AG10803 (cell line): ENCODE results near the gene RBM8A.

Experiments used
- DNase-seq: peaks from one replicate; pipeline ENCODE4 v3.0.0; 2010; ENCODE audit warnings: low read depth
- H3K4me3 ChIP-seq: 2 replicates; pipeline ENCODE4 v1.5.1; 2011; ENCODE audit warnings: mild to moderate bottlenecking, low read length, control low read depth
- CTCF ChIP-seq: conservative IDR thresholded peaks from 2 replicates; pipeline ENCODE4 v1.5.1; 2011; ENCODE audit warnings: mild to moderate bottlenecking, low read length, control low read depth, inconsistent platforms

Gene RBM8A

DNA sequence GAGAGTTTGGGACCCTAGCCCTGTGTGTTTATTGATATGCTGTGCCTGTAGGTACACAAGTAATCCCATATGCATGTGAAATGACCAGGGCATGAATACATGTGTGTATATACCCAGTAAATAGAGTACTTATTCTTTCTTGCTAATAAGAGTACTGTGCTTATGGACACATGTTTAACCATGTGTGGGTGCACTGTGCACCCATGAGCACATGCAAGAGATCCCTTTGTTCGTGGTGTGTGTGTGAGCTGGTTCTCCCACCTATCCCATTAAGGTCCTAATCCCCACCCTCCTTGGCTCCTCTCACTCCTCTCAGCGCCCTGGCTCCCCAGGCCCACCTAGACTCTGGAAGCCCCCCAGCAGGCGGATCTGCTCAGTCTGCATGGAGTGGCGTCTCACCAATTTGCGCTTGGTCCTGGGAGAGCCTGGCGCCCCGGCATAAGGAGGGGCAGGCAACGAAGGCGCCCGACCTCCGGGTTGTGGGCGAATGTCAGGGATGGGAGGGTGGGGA lies 32.7 kb upstream of the RBM8A start:
- peak overlapping the region; percentile 73 for H3K4me3 ChIP-seq
- TF ChIP-seq CTCF: no peak

DNA sequence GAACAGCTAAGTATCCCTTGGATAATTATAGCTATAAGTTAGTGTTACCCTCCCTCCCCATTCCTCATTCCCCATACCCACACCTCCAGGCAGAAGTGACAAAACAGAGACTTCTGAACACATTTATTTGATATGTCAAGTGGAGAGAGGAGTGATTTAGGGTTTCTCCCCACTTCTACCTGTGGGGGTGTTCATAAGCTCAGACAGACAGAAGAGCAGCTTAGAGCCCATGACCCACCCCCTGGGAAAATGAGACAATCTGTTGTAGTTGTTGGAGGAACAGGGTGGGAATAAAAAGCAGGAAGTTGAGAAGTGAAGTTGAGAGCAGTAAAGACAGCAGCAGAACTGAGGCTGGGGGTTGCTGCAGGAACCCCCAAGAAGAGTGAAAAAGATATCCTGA lies 32.0 kb upstream of the RBM8A start:
- TF ChIP-seq CTCF: no peak
- no peak overlapping the region for H3K4me3 ChIP-seq

More for the DNA sequence above, 32.7 kb upstream of the RBM8A start:
- DNase-seq: no peak

DNA sequence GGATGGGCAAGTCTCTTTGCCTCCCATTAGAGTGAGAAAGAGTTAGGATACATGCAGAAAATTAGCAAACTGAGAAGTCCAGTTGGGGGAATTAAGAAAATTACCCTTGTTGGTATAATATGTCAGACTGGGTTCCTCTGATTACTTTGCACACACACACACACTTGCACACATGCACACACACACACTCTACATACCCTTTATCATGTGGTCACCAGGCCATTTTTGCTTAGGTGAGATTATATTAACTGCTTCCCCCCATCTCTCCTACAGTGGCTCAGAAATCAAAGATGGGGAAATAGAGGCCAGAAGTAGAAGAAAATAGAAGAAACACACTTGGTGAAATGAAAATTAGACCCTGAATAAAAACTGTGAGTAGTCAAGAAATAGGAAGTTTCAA lies 31.4 kb upstream of the RBM8A start:
- TF ChIP-seq CTCF: no peak
- no peak overlapping the region for H3K4me3 ChIP-seq

More for the DNA sequence above, 32.0 kb upstream of the RBM8A start:
- DNase-seq: no peak

GRCh38 chr1:145957443-145958319 lies 30.4 kb upstream of the RBM8A start, which contains the start of gene LIX1L:
LIX1L (minus strand) TSS chr1:145958017; CDS start chr1:145957927, 90 bp downstream.
- DNase-seq: peak; percentile 96
- TF ChIP-seq CTCF: no peak; the same call in 1 of the 2 replicates
- H3K4me3 ChIP-seq: peak within 1 kb of the TSS; percentile 70

More for the DNA sequence above, 31.4 kb upstream of the RBM8A start:
- no peak for DNase-seq

GRCh38 chr1:145956781-145957442 lies 29.6 kb upstream of the RBM8A start:
- H3K4me3 ChIP-seq: peak overlapping the region; percentile 70
- peak; percentile 48 for DNase-seq
- 0 out of 2 replicates have a peak, but pooled peaks have one; percentile 2 for TF ChIP-seq CTCF

GRCh38 chr1:145956361-145956760 lies 29.1 kb upstream of the RBM8A start:
- no peak for TF ChIP-seq CTCF
- DNase-seq: no peak
- H3K4me3 ChIP-seq: peak overlapping the region; percentile 70
